Mesenchymal stem cell (in vitro differentiated cells and primary cell): ENCODE results near the gene THAP11.
"Not testable (repeated sequence)": the region's sequence is repeated elsewhere in the genome, so short reads cannot be mapped to it uniquely, and the experiment has no call there.

ENCODE experiments used
- DNase-seq: peaks from one replicate; pipeline ENCODE4 v3.0.0-alpha.2; 2013
- H2AFZ ChIP-seq: one replicate; pipeline ENCODE4 v1.6.1; 2013; ENCODE audit warnings: low read depth, mild to moderate bottlenecking, control low read depth, inconsistent platforms, low read length, moderate library complexity
- H2AK5ac ChIP-seq: 2 replicates; pipeline ENCODE4 v1.6.1; 2013; ENCODE audit warnings: low read length, moderate library complexity, mild to moderate bottlenecking, inconsistent platforms; ENCODE audit not compliant: severe bottlenecking
- H2BK120ac ChIP-seq: one replicate; pipeline ENCODE4 v1.6.1; 2013; ENCODE audit warnings: low read depth, mild to moderate bottlenecking, inconsistent platforms, low read length, moderate library complexity
- H2BK12ac ChIP-seq, 2 experiments: one replicate each; pipeline ENCODE4 v1.6.1; 2013; ENCODE audit warnings: inconsistent platforms in 2 of 2, low read length in 2 of 2, mild to moderate bottlenecking in 2 of 2, moderate library complexity in 2 of 2, control low read depth in 1 of 2
- H2BK15ac ChIP-seq: one replicate; pipeline ENCODE4 v1.6.1; 2013; ENCODE audit warnings: mild to moderate bottlenecking, low read depth, inconsistent platforms; ENCODE audit not compliant: poor library complexity, severe bottlenecking
- H2BK5ac ChIP-seq: 2 replicates; pipeline ENCODE4 v1.6.1; 2013; ENCODE audit warnings: low read depth, mild to moderate bottlenecking, low read length, control low read depth, inconsistent platforms; ENCODE audit not compliant: poor library complexity, severe bottlenecking
- H3K14ac ChIP-seq, 2 experiments: one replicate each; pipeline ENCODE4 v1.6.1; 2013; ENCODE audit warnings: inconsistent platforms in 2 of 2, low read length in 2 of 2, control low read depth in 1 of 2, mild to moderate bottlenecking in 1 of 2, moderate library complexity in 1 of 2
- H3K18ac ChIP-seq, 2 experiments: one replicate each; pipeline ENCODE4 v1.6.1; 2013; ENCODE audit warnings: inconsistent platforms in 2 of 2, low read length in 2 of 2, control low read depth in 1 of 2, low read depth in 1 of 2, mild to moderate bottlenecking in 1 of 2
- H3K23ac ChIP-seq, 2 experiments: one replicate each; pipeline ENCODE4 v1.6.1; 2013; ENCODE audit warnings: inconsistent platforms in 2 of 2, low read length in 2 of 2, mild to moderate bottlenecking in 2 of 2, moderate library complexity in 2 of 2, control low read depth in 1 of 2
- H3K27ac ChIP-seq: 2 replicates; pipeline ENCODE4 v1.5.1; 2013; ENCODE audit warnings: mild to moderate bottlenecking, moderate library complexity, low read length, control low read depth, inconsistent platforms; ENCODE audit not compliant: poor library complexity, severe bottlenecking
- H3K27me3 ChIP-seq, 2 experiments: 2 replicates each; pipeline versions ENCODE4 v1.6.1 to v1.7.0; 2013; ENCODE audit warnings: low read length in 2 of 2, mild to moderate bottlenecking in 2 of 2, moderate library complexity in 2 of 2, control low read depth in 1 of 2, inconsistent platforms in 1 of 2; ENCODE audit not compliant: control insufficient read depth in 1 of 2, insufficient read depth in 1 of 2
- H3K36me3 ChIP-seq, 2 experiments: 2 replicates each; pipeline versions ENCODE4 v1.6.1 to v1.7.0; 2013; ENCODE audit warnings: low read length in 2 of 2, control low read depth in 1 of 2, inconsistent platforms in 1 of 2, low read depth in 1 of 2, mild to moderate bottlenecking in 1 of 2; ENCODE audit not compliant: insufficient read depth in 2 of 2, control insufficient read depth in 1 of 2
- H3K4ac ChIP-seq, 2 experiments: one replicate each; pipeline ENCODE4 v1.6.1; 2013; ENCODE audit warnings: inconsistent platforms in 2 of 2, low read length in 2 of 2, mild to moderate bottlenecking in 2 of 2, moderate library complexity in 2 of 2, control low read depth in 1 of 2, low read depth in 1 of 2
- H3K4me1 ChIP-seq: 2 replicates; pipeline ENCODE4 v1.6.1; 2013; ENCODE audit warnings: low read depth, low read length, control low read depth; ENCODE audit not compliant: control insufficient read depth, insufficient read depth
- H3K4me2 ChIP-seq: 2 replicates; pipeline ENCODE4 v1.6.1; 2013; ENCODE audit warnings: low read length, mild to moderate bottlenecking, inconsistent platforms; ENCODE audit not compliant: poor library complexity, severe bottlenecking
- H3K4me3 ChIP-seq, 2 experiments: 2 replicates each; pipeline versions ENCODE4 v1.5.1 to v1.7.0; 2013; ENCODE audit warnings: low read length in 2 of 2, mild to moderate bottlenecking in 2 of 2, control low read depth in 1 of 2, low read depth in 1 of 2; ENCODE audit not compliant: insufficient read depth in 1 of 2
- H3K79me1 ChIP-seq: replicated peaks from 2 replicates; pipeline ENCODE4 v1.6.1; 2013; ENCODE audit warnings: mild to moderate bottlenecking, control low read depth, low read length, inconsistent platforms; ENCODE audit not compliant: poor library complexity, severe bottlenecking
- H3K9ac ChIP-seq: 2 replicates; pipeline ENCODE4 v1.7.0; 2013; ENCODE audit warnings: mild to moderate bottlenecking, low read length, moderate library complexity
- H3K9me3 ChIP-seq: 2 replicates; pipeline ENCODE4 v1.7.0; 2013; ENCODE audit warnings: mild to moderate bottlenecking, low read length; ENCODE audit not compliant: control insufficient read depth
- H4K8ac ChIP-seq: one replicate; pipeline ENCODE4 v1.6.1; 2013; ENCODE audit warnings: inconsistent platforms, mild to moderate bottlenecking, low read length, moderate library complexity
- H4K91ac ChIP-seq: one replicate; pipeline ENCODE4 v1.6.1; 2013; ENCODE audit warnings: mild to moderate bottlenecking, low read length, inconsistent platforms
- WGBS: methylation state at CpG from one replicate; pipeline ENCODE4 v1.1.7; 2013; ENCODE audit warnings: mixed read lengths; 5-methylcytosine and 5-hydroxymethylcytosine counted together

THAP11 gene

GRCh38 chr16:67860589-67861398 is 18.7 kb downstream of the THAP11 start:
- Histone ChIP-seq H3K23ac (no peak overlapping the region), H2BK12ac (no peak overlapping the region), H3K4me2 (no peak overlapping the region), H4K8ac (no peak overlapping the region), H3K36me3 (peaks cover 6 to 59% of the 10 kb centered on the region in 2 experiments), H3K18ac (no peak overlapping the region), H2BK120ac (no peak overlapping the region), H2BK15ac (no peak overlapping the region), H4K91ac (no peak overlapping the region), H3K9ac (peak overlapping the region; percentile 85), H2AFZ (no peak overlapping the region), H3K27me3 (no peaks in the 10 kb centered on the region), H3K9me3 (no peaks in the 10 kb centered on the region), H2BK5ac (no peak overlapping the region), H2AK5ac (no peak overlapping the region), H3K4me1 (peaks cover 42% of the 10 kb centered on the region), H3K4me3 (peak overlapping the region in 1 of 2 experiments; percentile 17), H3K14ac (no peak overlapping the region), H3K4ac (no peak overlapping the region), H3K79me1 (peaks cover 1% of the 10 kb centered on the region), H3K27ac (no peak overlapping the region)
- 82% methylated on average over 8 of the region's 8 CpGs for WGBS
- DNase-seq: peak; percentile 68

GRCh38 chr16:67861877-67862276 is 19.8 kb downstream of the THAP11 start:
- whole genome bisulfite sequencing: 96% methylated on average over 6 of the region's 6 CpGs
- no peak overlapping the region for H2BK5ac ChIP-seq
- no peak overlapping the region for H2BK12ac ChIP-seq
- H3K79me1 ChIP-seq: peaks cover 1% of the 10 kb centered on the region
- no peak overlapping the region for H4K91ac ChIP-seq
- H2AK5ac ChIP-seq: no peak overlapping the region
- no peak for DNase-seq
- no peaks in the 10 kb centered on the region for H3K9me3 ChIP-seq
- no peak overlapping the region for H3K4ac ChIP-seq
- no peaks in the 10 kb centered on the region for H3K27me3 ChIP-seq
- H3K36me3 ChIP-seq: peaks cover 16 to 62% of the 10 kb centered on the region in 2 experiments
- H3K4me2 ChIP-seq: no peak overlapping the region
- peak overlapping the region; percentile 85 for H3K9ac ChIP-seq
- H2BK15ac ChIP-seq: no peak overlapping the region
- no peak overlapping the region for H3K4me3 ChIP-seq
- no peak overlapping the region for H3K18ac ChIP-seq
- H3K4me1 ChIP-seq: peaks cover 40% of the 10 kb centered on the region
- no peak overlapping the region for H4K8ac ChIP-seq
- no peak overlapping the region for H2AFZ ChIP-seq
- H3K27ac ChIP-seq: no peak overlapping the region
- H2BK120ac ChIP-seq: no peak overlapping the region
- no peak overlapping the region for H3K14ac ChIP-seq
- no peak overlapping the region for H3K23ac ChIP-seq

- Histone ChIP-seq H3K27ac (no peak overlapping the region), H3K79me1 (peaks cover 6% of the 10 kb centered on the region), H4K91ac (no peak overlapping the region), H2AFZ (no peak overlapping the region), H3K27me3 (no peaks in the 10 kb centered on the region), H3K23ac (no peak overlapping the region), H3K4me2 (no peak overlapping the region), H3K14ac (no peak overlapping the region), H2AK5ac (no peak overlapping the region), H2BK15ac (no peak overlapping the region), H2BK120ac (no peak overlapping the region), H3K36me3 (peaks cover 24 to 70% of the 10 kb centered on the region in 2 experiments), H4K8ac (no peak overlapping the region), H3K18ac (peak overlapping the region in 1 of 2 experiments; percentile 71), H2BK5ac (no peak overlapping the region), H2BK12ac (peak overlapping the region in 1 of 2 experiments; percentile 34), H3K9me3 (no peaks in the 10 kb centered on the region), H3K9ac (peak overlapping the region; percentile 85), H3K4me3 (peak overlapping the region in 1 of 2 experiments; percentile 65), H3K4me1 (peaks cover 31% of the 10 kb centered on the region), H3K4ac (peak overlapping the region in 1 of 2 experiments; percentile 26)
- peak; percentile 73 for DNase-seq
- WGBS: 87% methylated on average over 11 of the region's 11 CpGs
Measured at GRCh38 chr16:67862623-67863583, 20.8 kb downstream of the THAP11 start.

- not testable (repeated sequence) for H2BK120ac ChIP-seq, H3K14ac ChIP-seq, H3K27me3 ChIP-seq, H2AFZ ChIP-seq, H2BK5ac ChIP-seq, H2BK12ac ChIP-seq, H3K4me3 ChIP-seq, H3K27ac ChIP-seq, H3K4me2 ChIP-seq, H3K4ac ChIP-seq, H4K8ac ChIP-seq, H3K18ac ChIP-seq, H3K23ac ChIP-seq, H3K9me3 ChIP-seq, H2BK15ac ChIP-seq, H4K91ac ChIP-seq, DNase-seq, H2AK5ac ChIP-seq
- 98% methylated on average over 5 of the region's 6 CpGs for WGBS
- Histone ChIP-seq H3K36me3 (peaks cover 34 to 74% of the 10 kb centered on the region in 2 experiments), H3K9ac (peak overlapping the region; percentile 85), H3K4me1 (peaks cover 28% of the 10 kb centered on the region), H3K79me1 (peaks cover 14% of the 10 kb centered on the region)
Measured at GRCh38 chr16:67864044-67864443, 21.9 kb downstream of the THAP11 start.
